ENCODE results near the gene ADCY5. TPM values are rescaled to one million over a fixed set of nuclear protein-coding genes. Genes with fewer than 3 reads are reported as not detected.

Gene ADCY5
- total RNA-seq, 2 donors from 2014 or later: not detected

GRCh38 chr3:123478314-123478713, 29.4 kb upstream of the ADCY5 start:
- Mint-ChIP-seq H3K36me3 (no peaks in the 10 kb centered on the region), H3K9me3 (no peaks in the 10 kb centered on the region), H3K4me3 (no peak overlapping the region), H3K27me3 (peaks cover 11 to 17% of the 10 kb centered on the region in 2 donors), H3K4me1 (ENCODE audit: low read depth in 2 of 2) (peaks cover 0 to 6% of the 10 kb centered on the region in 2 donors), H3K27ac (no peak overlapping the region)
- no peak for DNase-seq (ENCODE audit: low spot score)
- no peak for ATAC-seq

GRCh38 chr3:123476967-123477750, 28.3 kb upstream of the ADCY5 start:
- no peaks in the 10 kb centered on the region for H3K9me3 Mint-ChIP-seq
- H3K36me3 Mint-ChIP-seq: no peaks in the 10 kb centered on the region
- H3K27me3 Mint-ChIP-seq: peaks cover 13 to 17% of the 10 kb centered on the region in 2 donors
- no peak overlapping the region for H3K4me3 Mint-ChIP-seq
- no peak for ATAC-seq
- DNase-seq (ENCODE audit: low spot score): no peak
- no peak overlapping the region for H3K27ac Mint-ChIP-seq
- peaks cover 0 to 6% of the 10 kb centered on the region in 2 donors for H3K4me1 Mint-ChIP-seq (ENCODE audit: low read depth in 2 of 2)

- no peak overlapping the region for H3K4me3 Mint-ChIP-seq
- no peaks in the 10 kb centered on the region for H3K36me3 Mint-ChIP-seq
- no peak for DNase-seq (ENCODE audit: low spot score)
- peaks cover 13 to 17% of the 10 kb centered on the region in 2 donors for H3K27me3 Mint-ChIP-seq
- no peak overlapping the region for H3K27ac Mint-ChIP-seq
- peaks cover 0 to 6% of the 10 kb centered on the region in 2 donors for H3K4me1 Mint-ChIP-seq (ENCODE audit: low read depth in 2 of 2)
- H3K9me3 Mint-ChIP-seq: no peaks in the 10 kb centered on the region
- no peak for ATAC-seq
Measured at GRCh38 chr3:123475786-123476185, 26.9 kb upstream of the ADCY5 start.

- DNase-seq (ENCODE audit: low spot score): no peak
- Mint-ChIP-seq H3K27me3 (peaks cover 16 to 17% of the 10 kb centered on the region in 2 donors), H3K36me3 (no peaks in the 10 kb centered on the region), H3K4me1 (ENCODE audit: low read depth in 2 of 2) (peaks cover 0 to 3% of the 10 kb centered on the region in 2 donors), H3K9me3 (no peaks in the 10 kb centered on the region), H3K27ac (no peak overlapping the region), H3K4me3 (no peak overlapping the region)
- no peak for ATAC-seq
Measured at GRCh38 chr3:123471106-123471505, 22.2 kb upstream of the ADCY5 start.

- no peak overlapping the region for H3K27ac Mint-ChIP-seq
- DNase-seq (ENCODE audit: low spot score) (no peak), ATAC-seq (peak; percentile 11 to 29)
- H3K9me3 Mint-ChIP-seq: no peaks in the 10 kb centered on the region
- no peaks in the 10 kb centered on the region for H3K36me3 Mint-ChIP-seq
- peaks cover 15 to 16% of the 10 kb centered on the region in 2 donors for H3K27me3 Mint-ChIP-seq
- no peaks in the 10 kb centered on the region for H3K4me1 Mint-ChIP-seq (ENCODE audit: low read depth in 2 of 2)
- no peak overlapping the region for H3K4me3 Mint-ChIP-seq
Measured at GRCh38 chr3:123469323-123469995, 20.6 kb upstream of the ADCY5 start.

- H3K9me3 Mint-ChIP-seq: no peaks in the 10 kb centered on the region
- no peak for ATAC-seq
- H3K27me3 Mint-ChIP-seq: peaks cover 15 to 22% of the 10 kb centered on the region in 2 donors
- H3K4me1 Mint-ChIP-seq (ENCODE audit: low read depth in 2 of 2): no peaks in the 10 kb centered on the region
- no peak for DNase-seq (ENCODE audit: low spot score)
- no peaks in the 10 kb centered on the region for H3K36me3 Mint-ChIP-seq
- H3K4me3 Mint-ChIP-seq: no peak overlapping the region
- H3K27ac Mint-ChIP-seq: no peak overlapping the region
Measured at GRCh38 chr3:123467046-123467445, 18.2 kb upstream of the ADCY5 start.

- DNase-seq (ENCODE audit: low spot score): no peak
- no peaks in the 10 kb centered on the region for H3K9me3 Mint-ChIP-seq
- no peak overlapping the region for H3K4me3 Mint-ChIP-seq
- H3K4me1 Mint-ChIP-seq (ENCODE audit: low read depth in 2 of 2): no peaks in the 10 kb centered on the region
- no peak for ATAC-seq
- peaks cover 17 to 28% of the 10 kb centered on the region in 2 donors for H3K27me3 Mint-ChIP-seq
- no peak overlapping the region for H3K27ac Mint-ChIP-seq
- H3K36me3 Mint-ChIP-seq: no peaks in the 10 kb centered on the region
Measured at GRCh38 chr3:123464211-123464610, 15.3 kb upstream of the ADCY5 start.

GRCh38 chr3:123459862-123460261, 11.0 kb upstream of the ADCY5 start:
- H3K36me3 Mint-ChIP-seq: no peaks in the 10 kb centered on the region
- no peaks in the 10 kb centered on the region for H3K9me3 Mint-ChIP-seq
- ATAC-seq (peak; percentile 19 to 21), DNase-seq (ENCODE audit: low spot score) (no peak)
- no peaks in the 10 kb centered on the region for H3K4me1 Mint-ChIP-seq (ENCODE audit: low read depth in 2 of 2)
- no peak overlapping the region for H3K4me3 Mint-ChIP-seq
- peaks cover 28 to 38% of the 10 kb centered on the region in 2 donors for H3K27me3 Mint-ChIP-seq
- H3K27ac Mint-ChIP-seq: no peak overlapping the region

GRCh38 chr3:123458255-123458654, 9.4 kb upstream of the ADCY5 start:
- H3K4me1 Mint-ChIP-seq (ENCODE audit: low read depth in 2 of 2): no peaks in the 10 kb centered on the region

GRCh38 chr3:123457841-123458240, 9.0 kb upstream of the ADCY5 start:
- Mint-ChIP-seq H3K4me1 (ENCODE audit: low read depth in 2 of 2) (no peaks in the 10 kb centered on the region), H3K36me3 (no peaks in the 10 kb centered on the region), H3K27me3 (peaks cover 26 to 53% of the 10 kb centered on the region in 2 donors), H3K27ac (no peak overlapping the region), H3K9me3 (no peaks in the 10 kb centered on the region), H3K4me3 (no peak overlapping the region)
- DNase-seq (ENCODE audit: low spot score): no peak
- ATAC-seq: no peak

More at GRCh38 chr3:123458255-123458654, 9.4 kb upstream of the ADCY5 start:
- no peaks in the 10 kb centered on the region for H3K36me3 Mint-ChIP-seq
- peaks cover 26 to 52% of the 10 kb centered on the region in 2 donors for H3K27me3 Mint-ChIP-seq
- ATAC-seq: no peak
- peak; percentile 12 for DNase-seq (ENCODE audit: low spot score)
- no peak overlapping the region for H3K27ac Mint-ChIP-seq
- no peak overlapping the region for H3K4me3 Mint-ChIP-seq
- H3K9me3 Mint-ChIP-seq: no peaks in the 10 kb centered on the region

GRCh38 chr3:123453675-123454074, 4.8 kb upstream of the ADCY5 start:
- ATAC-seq (no peak), DNase-seq (ENCODE audit: low spot score) (no peak)
- Mint-ChIP-seq H3K27ac (no peak overlapping the region), H3K4me3 (no peak overlapping the region), H3K36me3 (no peaks in the 10 kb centered on the region), H3K9me3 (no peaks in the 10 kb centered on the region), H3K4me1 (ENCODE audit: low read depth in 2 of 2) (no peaks in the 10 kb centered on the region), H3K27me3 (peaks cover 21 to 62% of the 10 kb centered on the region in 2 donors)

- Mint-ChIP-seq H3K9me3 (no peaks in the 10 kb centered on the region), H3K27me3 (peaks cover 24 to 51% of the 10 kb centered on the region in 2 donors), H3K27ac (no peak overlapping the region), H3K4me3 (no peak overlapping the region), H3K4me1 (ENCODE audit: low read depth in 2 of 2) (no peaks in the 10 kb centered on the region), H3K36me3 (no peaks in the 10 kb centered on the region)
- ATAC-seq: no peak
- DNase-seq (ENCODE audit: low spot score): no peak
Measured at GRCh38 chr3:123451186-123451585, 2.3 kb upstream of the ADCY5 start.

GRCh38 chr3:123449997-123450604, 1.2 kb upstream of the ADCY5 start:
- no peaks in the 10 kb centered on the region for H3K9me3 Mint-ChIP-seq
- peak overlapping the region; percentile 39 for H3K4me3 Mint-ChIP-seq
- H3K36me3 Mint-ChIP-seq: no peaks in the 10 kb centered on the region
- peaks cover 30 to 52% of the 10 kb centered on the region in 2 donors for H3K27me3 Mint-ChIP-seq
- H3K27ac Mint-ChIP-seq: no peak overlapping the region
- no peak for ATAC-seq
- DNase-seq (ENCODE audit: low spot score): peak; percentile 44
- no peaks in the 10 kb centered on the region for H3K4me1 Mint-ChIP-seq (ENCODE audit: low read depth in 2 of 2)
